GM19467 (cell line): ENCODE results near the gene EMSY.
A peak's percentile ranks its signal among the peaks of the same experiment; 100 is the strongest.
"Not testable (repeated sequence)": the region's sequence is repeated elsewhere in the genome, so short reads cannot be mapped to it uniquely, and the experiment has no call there.

Experiments used
- ATAC-seq: cut with Tn5 transposase; IDR thresholded peaks from one replicate; pipeline ENCODE4 v1.9.1; 2021; ENCODE audit warnings: mild to moderate bottlenecking, moderate library complexity; ENCODE audit not compliant: unreplicated experiment

Gene EMSY

GRCh38 chr11:76444384-76445120, at the start of gene EMSY:
Gene EMSY (plus strand): TSS chr11:76445018. CDS start chr11:76446939, 1,921 bp downstream.
- peak; percentile 92 for ATAC-seq

- no peak for ATAC-seq
These were observed 49.5 kb upstream of the EMSY start for GRCh38 chr11:76395296-76395695.

GRCh38 chr11:76397383-76397782, 47.4 kb upstream of the EMSY start:
- ATAC-seq = peak; percentile 57

- no peak for ATAC-seq
These were observed 43.9 kb upstream of the EMSY start for GRCh38 chr11:76400967-76401366.

- ATAC-seq = not testable (repeated sequence)
These were observed 43.3 kb upstream of the EMSY start for GRCh38 chr11:76401484-76401883.

- ATAC-seq = no peak
These were observed 38.5 kb upstream of the EMSY start for GRCh38 chr11:76406359-76406758.

- no peak for ATAC-seq
These were observed 36.5 kb upstream of the EMSY start for GRCh38 chr11:76408171-76408965.

- no peak for ATAC-seq
These were observed 33.9 kb upstream of the EMSY start for GRCh38 chr11:76410851-76411357.

- ATAC-seq = no peak
These were observed 29.7 kb upstream of the EMSY start for GRCh38 chr11:76415073-76415472.

- ATAC-seq = no peak
These were observed 24.9 kb upstream of the EMSY start for GRCh38 chr11:76419896-76420295.

- no peak for ATAC-seq
These were observed 20.4 kb upstream of the EMSY start for GRCh38 chr11:76424379-76424778.

- no peak for ATAC-seq
These were observed 19.9 kb upstream of the EMSY start for GRCh38 chr11:76424891-76425290.

GRCh38 chr11:76426660-76427059, 18.2 kb upstream of the EMSY start:
- ATAC-seq = no peak

- no peak for ATAC-seq
These were observed 8.8 kb upstream of the EMSY start for GRCh38 chr11:76436020-76436419.

- ATAC-seq = no peak
These were observed 1.4 kb upstream of the EMSY start for GRCh38 chr11:76443268-76443980.

- ATAC-seq = no peak
These were observed 794 bp upstream of the EMSY start for GRCh38 chr11:76444065-76444383.

- ATAC-seq = peak; percentile 15
These were observed 585 bp downstream of the EMSY start for GRCh38 chr11:76445121-76446084.

GRCh38 chr11:76448506-76448905, 3.7 kb downstream of the EMSY start:
- no peak for ATAC-seq

GRCh38 chr11:76453248-76453647, 8.4 kb downstream of the EMSY start:
- no peak for ATAC-seq

- no peak for ATAC-seq
These were observed 10.5 kb downstream of the EMSY start for GRCh38 chr11:76455331-76455730.
